Colonic mucosa (tissue), 4 donors: ENCODE results near the gene SH3BGR. TPM values are rescaled to one million over a fixed set of nuclear protein-coding genes. Genes with fewer than 3 reads are reported as not detected.

ENCODE experiments used
- DNase-seq: peaks from one replicate; pipeline ENCODE4 v3.0.0-alpha.2; 2020
- H3K27ac ChIP-seq: fragments of 200-600 bp; one replicate; pipeline ENCODE4 v1.8.0; 2021
- H3K27me3 ChIP-seq: fragments of 200-600 bp; one replicate; pipeline ENCODE4 v1.8.0; 2021
- H3K36me3 ChIP-seq: fragments of 200-600 bp; one replicate; pipeline ENCODE4 v1.8.0; 2021
- H3K4me1 ChIP-seq: fragments of 200-600 bp; one replicate; pipeline ENCODE4 v1.8.0; 2021; ENCODE audit warnings: mild to moderate bottlenecking
- H3K4me3 ChIP-seq: fragments of 200-600 bp; one replicate; pipeline ENCODE4 v1.8.0; 2021
- H3K9ac ChIP-seq, 2 donors: one replicate each; pipeline ENCODE4 v1.7.0; 2013; ENCODE audit warnings: control low read depth in 2 of 2, low read depth in 2 of 2, low read length in 2 of 2
- H3K9me3 ChIP-seq: fragments of 200-600 bp; one replicate; pipeline ENCODE4 v1.8.0; 2021
- CTCF ChIP-seq: fragments of 200-600 bp; IDR thresholded peaks from one replicate; pipeline ENCODE4 v1.8.0; 2022; ENCODE audit warnings: antibody characterized with exemption, mild to moderate bottlenecking
- intact Hi-C: fragments of 100-400 bp; cut with DNase I; formaldehyde crosslinking; loops from one replicate; pipeline ENCODE4 v1.14.1; 2022
- total RNA-seq, 2 donors: library from RNA; stranded (reverse); fragmentation: NEBNext Ultra II Directional in 1 of 2; extraction: Animal tissue kit (Norgen Biotek cat#: 25700) in 1 of 2; gene quantifications; one replicate each; pipeline ENCODE4 v1.2.1, GENCODE V29; 2021
- donor health status: healthy.
- donor health status: DM: no; HTN: no; CAD: no.
- donor health status: DM: no; HTN: no; CAD: no.

Gene SH3BGR
- total RNA-seq, 2 donors from 2014 or later, result 3.3 to 5.1 TPM

DNA sequence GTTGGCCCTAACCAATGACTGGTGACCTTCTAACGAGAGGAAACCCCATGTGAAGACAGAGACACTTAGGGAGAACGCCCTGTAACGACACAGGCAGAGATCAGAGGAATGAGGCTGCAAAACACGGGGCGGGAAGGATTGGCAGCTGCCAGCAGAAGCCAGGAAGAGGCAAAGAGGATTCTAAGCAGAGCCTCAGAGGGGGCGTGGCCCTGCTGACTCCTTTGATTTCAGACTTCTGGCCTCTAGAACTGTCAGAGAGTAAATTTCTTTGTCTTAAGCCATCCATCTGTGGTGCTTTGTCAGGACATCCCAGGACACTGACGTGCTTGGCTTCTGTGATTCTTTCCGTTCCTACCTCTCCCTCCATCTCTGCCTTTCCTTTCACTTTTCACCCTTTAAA lies 79.3 kb downstream of the SH3BGR start:
- Histone ChIP-seq H3K4me1 (peaks cover 3% of the 10 kb centered on the region), H3K9me3 (no peaks in the 10 kb centered on the region), H3K4me3 (no peak overlapping the region), H3K9ac (no peak overlapping the region), H3K27me3 (no peaks in the 10 kb centered on the region), H3K36me3 (no peaks in the 10 kb centered on the region), H3K27ac (no peak overlapping the region)
- intact Hi-C loops, result no loop called here
- no peak for TF ChIP-seq CTCF
- no peak for DNase-seq

- Histone ChIP-seq H3K9me3 (no peaks in the 10 kb centered on the region), H3K36me3 (no peaks in the 10 kb centered on the region), H3K4me1 (peaks cover 3% of the 10 kb centered on the region), H3K4me3 (no peak overlapping the region), H3K9ac (no peak overlapping the region), H3K27ac (no peak overlapping the region), H3K27me3 (no peaks in the 10 kb centered on the region)
- no peak for DNase-seq
- intact Hi-C loops, result no loop called here
- no peak for TF ChIP-seq CTCF
These were observed 80.1 kb downstream of the SH3BGR start for GRCh38 chr21:39531840-39532239.

GRCh38 chr21:39533545-39534380 lies 82.0 kb downstream of the SH3BGR start:
- TF ChIP-seq CTCF, result no peak
- Histone ChIP-seq H3K27me3 (no peaks in the 10 kb centered on the region), H3K36me3 (no peaks in the 10 kb centered on the region), H3K27ac (no peak overlapping the region), H3K4me1 (peaks cover 10% of the 10 kb centered on the region), H3K4me3 (no peak overlapping the region), H3K9me3 (no peaks in the 10 kb centered on the region), H3K9ac (no peak overlapping the region)
- intact Hi-C loops, result no loop called here
- no peak for DNase-seq

GRCh38 chr21:39535646-39536437 lies 84.1 kb downstream of the SH3BGR start:
- no peak overlapping the region for H3K27ac ChIP-seq
- H3K9me3 ChIP-seq, result no peaks in the 10 kb centered on the region
- DNase-seq, result no peak
- no peak overlapping the region for H3K9ac ChIP-seq
- intact Hi-C loops, result no loop called here
- TF ChIP-seq CTCF, result no peak
- no peak overlapping the region for H3K4me3 ChIP-seq
- H3K4me1 ChIP-seq, result peaks cover 10% of the 10 kb centered on the region
- no peaks in the 10 kb centered on the region for H3K27me3 ChIP-seq
- H3K36me3 ChIP-seq, result no peaks in the 10 kb centered on the region

- peak overlapping the region; percentile 78 for H3K27ac ChIP-seq
- no peak for DNase-seq
- H3K9ac ChIP-seq, result no peak overlapping the region
- no peaks in the 10 kb centered on the region for H3K9me3 ChIP-seq
- H3K36me3 ChIP-seq, result no peaks in the 10 kb centered on the region
- no peaks in the 10 kb centered on the region for H3K27me3 ChIP-seq
- intact Hi-C loops, result no loop called here
- no peak for TF ChIP-seq CTCF
- H3K4me3 ChIP-seq, result no peak overlapping the region
- peaks cover 10% of the 10 kb centered on the region for H3K4me1 ChIP-seq
These were observed 85.1 kb downstream of the SH3BGR start for GRCh38 chr21:39536835-39537234.
